Small intestine (tissue), 7 donors: ENCODE results near the gene NUDT16. TPM values are rescaled to one million over a fixed set of nuclear protein-coding genes. Genes with fewer than 3 reads are reported as not detected.
"Not testable (repeated sequence)": the region's sequence is repeated elsewhere in the genome, so short reads cannot be mapped to it uniquely, and the experiment has no call there.

Source experiments
- DNase-seq, 2 donors: peaks; one replicate each; pipeline versions ENCODE4 v3.0.0 to v3.0.0-alpha.2; 2013
- FAIRE-seq: peaks from 2 replicates; lab custom pipeline; 2012; peaks lifted over from hg19 to GRCh38; lab: Jason Lieb, UNC
- H3K27ac ChIP-seq, 3 donors: one replicate each; pipeline ENCODE4 v1.5.1; 2013; ENCODE audit warnings: low read length in 2 of 3, mild to moderate bottlenecking in 2 of 3, control low read depth in 1 of 3, inconsistent platforms in 1 of 3, low read depth in 1 of 3, moderate library complexity in 1 of 3
- H3K27me3 ChIP-seq, 3 donors: one replicate each; pipeline ENCODE4 v1.6.1; 2013; ENCODE audit warnings: low read length in 3 of 3, inconsistent platforms in 1 of 3; ENCODE audit not compliant: control insufficient read depth in 3 of 3, insufficient read depth in 3 of 3
- H3K36me3 ChIP-seq, 3 donors: one replicate each; pipeline ENCODE4 v1.6.1; 2013; ENCODE audit warnings: low read length in 3 of 3, inconsistent platforms in 1 of 3, low read depth in 1 of 3, mild to moderate bottlenecking in 1 of 3, moderate library complexity in 1 of 3; ENCODE audit not compliant: control insufficient read depth in 3 of 3, insufficient read depth in 2 of 3
- H3K4me1 ChIP-seq, 3 donors: one replicate each; pipeline ENCODE4 v1.6.1; 2013; ENCODE audit warnings: low read length in 2 of 3, inconsistent platforms in 1 of 3, low read depth in 1 of 3, mild to moderate bottlenecking in 1 of 3, moderate library complexity in 1 of 3; ENCODE audit not compliant: control insufficient read depth in 3 of 3, insufficient read depth in 2 of 3
- H3K4me3 ChIP-seq, 3 donors: one replicate each; pipeline ENCODE4 v1.5.1; 2013; ENCODE audit warnings: low read length in 3 of 3, control low read depth in 1 of 3, inconsistent platforms in 1 of 3, low read depth in 1 of 3, mild to moderate bottlenecking in 1 of 3, moderate library complexity in 1 of 3
- H3K9me3 ChIP-seq, 2 donors: one replicate each; pipeline ENCODE4 v1.6.1; 2013; ENCODE audit warnings: low read depth in 1 of 2, low read length in 1 of 2; ENCODE audit not compliant: control insufficient read depth in 2 of 2, insufficient read depth in 1 of 2
- WGBS, 3 donors: extraction: QIAGEN DNeasy Blood & Tissue Kit; methylation state at CpG; one replicate each; pipeline ENCODE4 v1.1.7; 2013; 5-methylcytosine and 5-hydroxymethylcytosine counted together
- polyA plus RNA-seq, 4 donors: library from polyadenylated mRNA; stranded (reverse) in 3 of 4; unstranded in 1 of 4; fragments of 200-250 nt in 3 of 4; fragments of 120-200 nt in 1 of 4; gene quantifications; one replicate each; pipeline versions ENCODE4 v1.2.1 to v1.2.3, GENCODE V29; 2013
- donor health status: healthy with polysubstance abuse.
- donor health status: control.
- donor health status: control.
- donor health status: Bipolar disorder and iron deficiency.
- donor health status: healthy.

The NUDT16 gene
- polyA plus RNA-seq, 4 donors, result 34.2 to 115 (median 40.7) TPM

DNA sequence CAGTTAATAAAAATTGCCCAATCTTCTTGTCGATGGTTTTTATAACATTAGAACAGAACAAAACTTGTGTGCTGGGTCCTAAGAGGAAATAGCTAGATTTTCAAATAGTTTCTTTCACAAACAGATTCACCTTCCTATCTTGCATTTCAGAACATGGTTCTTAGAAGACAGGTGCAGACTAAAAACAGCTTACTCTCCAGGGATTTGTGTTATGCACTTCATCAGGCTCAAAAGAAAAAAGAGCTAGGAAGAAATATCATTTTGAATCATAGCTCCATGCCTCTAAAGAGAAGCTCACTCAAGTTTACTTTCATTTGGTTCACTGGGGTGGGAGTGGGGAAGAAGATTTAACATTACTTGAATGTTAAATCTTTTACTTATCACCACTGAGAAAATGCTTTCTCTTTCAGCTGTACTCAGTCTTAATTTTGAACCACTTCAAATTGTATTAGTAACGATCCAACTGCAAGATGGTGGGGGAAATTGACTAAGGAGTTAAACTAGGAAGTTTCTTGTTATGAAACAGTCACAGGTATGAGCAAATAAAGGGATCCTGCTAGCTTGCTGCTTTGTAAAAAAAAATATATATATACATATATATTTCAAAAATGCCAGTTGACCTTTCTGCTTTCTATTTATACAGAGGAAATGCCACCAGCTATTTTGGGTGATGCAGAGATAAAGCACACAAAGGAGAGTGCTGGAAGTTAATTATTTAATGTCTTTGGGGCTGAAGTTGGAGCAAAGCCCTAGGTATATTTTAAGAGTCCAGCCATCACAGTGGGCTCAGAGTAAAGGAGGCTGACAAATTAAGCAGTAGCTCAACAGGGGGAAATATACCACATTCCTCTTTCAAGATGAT, 28.3 kb upstream of the NUDT16 start:
- Histone ChIP-seq H3K27ac (no peak overlapping the region), H3K4me1 (no peaks in the 10 kb centered on the region), H3K9me3 (no peaks in the 10 kb centered on the region), H3K4me3 (no peak overlapping the region), H3K27me3 (no peaks in the 10 kb centered on the region), H3K36me3 (peaks cover 0 to 2% (median 0%) of the 10 kb centered on the region in 3 donors)
- DNase-seq (no peak), FAIRE-seq (no peak)
- WGBS, 3 donors, result 48 to 58% (median 52%) methylated on average over 2 of the region's 2 CpGs

DNA sequence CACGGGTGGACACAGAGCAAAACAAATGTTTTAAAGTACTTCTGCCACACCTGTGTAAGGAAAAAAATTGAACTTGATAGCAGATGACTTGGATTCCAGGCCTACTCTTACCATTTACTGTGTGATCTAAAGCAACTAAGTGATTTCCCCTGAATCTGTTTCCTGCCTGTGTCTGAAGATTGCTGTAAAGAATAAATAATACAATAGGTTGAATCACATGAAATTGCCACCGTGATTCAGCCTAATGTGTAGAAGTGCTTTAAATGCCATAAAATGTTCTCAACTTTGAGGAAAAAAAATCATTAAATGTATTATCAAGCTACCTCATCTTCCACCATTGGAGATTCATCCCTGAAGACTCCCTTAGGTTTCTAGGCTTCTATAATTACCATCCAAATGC, 27.6 kb upstream of the NUDT16 start:
- WGBS, 3 donors, result 51 to 55% (median 52%) methylated on average over 2 of the region's 2 CpGs
- DNase-seq (no peak), FAIRE-seq (no peak)
- no peak overlapping the region for H3K4me3 ChIP-seq
- H3K9me3 ChIP-seq, result no peaks in the 10 kb centered on the region
- no peak overlapping the region for H3K27ac ChIP-seq
- peaks cover 0 to 2% (median 0%) of the 10 kb centered on the region in 3 donors for H3K36me3 ChIP-seq
- H3K27me3 ChIP-seq, result no peaks in the 10 kb centered on the region
- H3K4me1 ChIP-seq, result no peaks in the 10 kb centered on the region

DNA sequence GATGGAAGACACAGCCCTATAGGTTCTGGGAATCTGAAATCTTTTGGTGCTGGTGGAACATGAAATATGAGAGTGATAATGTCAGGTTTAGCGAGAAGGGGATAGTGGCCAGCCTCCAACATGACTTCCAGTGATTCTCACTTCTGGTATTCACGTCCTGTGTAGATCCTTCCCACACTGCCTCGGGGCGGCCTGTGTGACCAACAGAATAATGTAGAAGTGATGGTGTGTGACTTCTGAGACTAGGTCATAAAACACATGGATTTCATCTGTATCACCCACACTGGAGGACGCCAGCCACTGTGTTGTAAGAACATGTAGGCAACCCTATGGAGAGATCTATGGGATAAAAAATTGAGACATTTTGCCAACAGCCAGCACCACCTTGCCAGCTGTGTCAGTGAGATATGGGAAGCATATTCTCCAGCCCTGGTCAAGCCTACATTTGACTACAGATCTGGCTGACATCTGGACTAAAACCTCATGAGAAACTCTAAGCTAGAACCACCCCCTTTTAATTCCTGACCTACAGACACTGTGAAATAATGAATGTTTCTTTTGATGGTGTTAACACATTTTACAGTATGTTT, 25.5 kb upstream of the NUDT16 start:
- DNase-seq, result no peak
- Histone ChIP-seq H3K9me3 (no peaks in the 10 kb centered on the region), H3K36me3 (no peaks in the 10 kb centered on the region), H3K27ac (no peak overlapping the region), H3K4me3 (no peak overlapping the region), H3K27me3 (no peaks in the 10 kb centered on the region), H3K4me1 (no peaks in the 10 kb centered on the region)
- 87 to 93% (median 93%) methylated on average over 5 of the region's 5 CpGs for WGBS, 3 donors
- no peak for FAIRE-seq

DNA sequence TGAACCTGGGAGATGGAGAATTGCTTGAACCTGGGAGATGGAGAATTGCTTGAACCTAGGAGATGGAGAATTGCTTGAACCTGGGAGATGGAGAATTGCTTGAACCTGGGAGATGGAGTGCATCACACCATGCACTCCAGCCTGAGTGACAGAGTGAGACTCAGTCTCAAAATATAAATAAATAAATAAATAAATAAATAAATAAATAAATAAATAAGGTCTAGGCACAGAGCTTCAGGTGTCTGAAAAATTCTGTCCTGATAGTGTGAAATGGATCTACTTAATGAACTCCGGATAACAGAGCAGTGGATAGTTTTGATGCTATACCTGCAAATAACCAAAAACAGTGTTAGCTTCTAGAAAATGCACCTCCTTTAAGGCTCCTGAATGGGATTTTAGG, 24.3 kb upstream of the NUDT16 start:
- FAIRE-seq, result no peak
- no peak for DNase-seq
- 90 to 98% (median 97%) methylated on average over 1 of the region's 1 CpG for WGBS, 3 donors

DNA sequence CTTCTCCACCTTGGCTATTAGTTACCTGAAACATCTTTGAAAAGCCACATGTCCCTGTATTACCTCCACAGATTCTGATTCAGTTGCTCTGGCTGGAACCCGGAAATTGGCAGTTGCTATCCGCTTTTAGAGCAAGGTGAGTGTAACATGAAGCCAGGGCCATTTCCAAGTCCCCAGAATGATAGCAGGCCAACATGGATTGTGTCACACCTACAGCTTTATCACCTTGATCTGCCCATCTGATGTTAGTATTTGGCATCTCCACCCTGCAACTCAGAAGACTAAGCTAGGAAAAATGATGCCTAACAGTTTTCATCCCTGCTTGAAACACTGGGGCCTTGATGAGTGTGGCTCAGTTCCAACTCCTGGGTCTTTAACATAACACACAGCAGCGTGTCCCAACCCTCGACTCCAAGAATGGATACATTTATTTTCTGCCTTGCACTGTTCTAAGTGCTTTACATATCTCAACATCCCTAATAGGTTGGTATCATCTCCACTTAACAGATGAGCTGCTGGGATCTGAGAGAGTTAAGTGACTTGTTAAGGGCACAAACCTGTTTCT, 21.3 kb upstream of the NUDT16 start:
- no peak overlapping the region for H3K4me3 ChIP-seq
- FAIRE-seq, result no peak
- WGBS, 3 donors, result 79 to 92% (median 89%) methylated on average over 4 of the region's 4 CpGs

More for the DNA sequence above, 24.3 kb upstream of the NUDT16 start:
- H3K36me3 ChIP-seq, result no peaks in the 10 kb centered on the region
- no peak overlapping the region for H3K4me3 ChIP-seq
- no peaks in the 10 kb centered on the region for H3K9me3 ChIP-seq
- no peaks in the 10 kb centered on the region for H3K27me3 ChIP-seq
- peaks cover 0 to 1% (median 0%) of the 10 kb centered on the region in 3 donors for H3K4me1 ChIP-seq
- H3K27ac ChIP-seq, result no peak overlapping the region

DNA sequence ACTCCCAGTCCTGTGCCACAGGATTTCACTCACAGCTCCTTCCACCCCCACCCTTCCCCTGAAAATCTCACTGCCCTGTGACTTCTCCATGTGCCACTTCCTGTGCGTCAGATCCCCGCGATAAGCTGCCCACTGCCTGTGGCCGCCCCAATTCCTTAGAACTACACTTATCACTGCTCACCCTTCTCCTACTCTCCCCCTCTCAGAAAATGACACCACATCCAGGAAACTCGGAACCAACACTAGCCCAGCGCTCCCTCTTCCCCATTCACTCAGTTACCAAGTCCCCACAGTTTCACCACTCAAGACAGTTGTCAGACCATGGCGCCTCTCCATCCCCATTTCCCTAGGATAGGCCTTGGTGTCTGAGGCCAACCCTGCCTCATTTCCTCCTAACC, 20.5 kb upstream of the NUDT16 start:
- H3K9me3 ChIP-seq, H3K36me3 ChIP-seq, DNase-seq, H3K27me3 ChIP-seq, FAIRE-seq: not testable (repeated sequence)
- Histone ChIP-seq H3K27ac (peak overlapping the region; percentile 30 to 85 (median 60)), H3K4me1 (peaks cover 0 to 10% (median 7%) of the 10 kb centered on the region in 3 donors), H3K4me3 (peak overlapping the region in 1 of 3 donors; percentile 69)
- 74 to 87% (median 75%) methylated on average over 7 of the region's 7 CpGs for WGBS, 3 donors

More for the DNA sequence above, 21.3 kb upstream of the NUDT16 start:
- Histone ChIP-seq H3K27me3 (peaks cover 0 to 5% (median 0%) of the 10 kb centered on the region in 3 donors), H3K9me3 (no peaks in the 10 kb centered on the region), H3K4me1 (peaks cover 0 to 10% (median 7%) of the 10 kb centered on the region in 3 donors), H3K36me3 (peaks cover 0 to 7% (median 0%) of the 10 kb centered on the region in 3 donors), H3K27ac (no peak overlapping the region)
- DNase-seq, result no peak

DNA sequence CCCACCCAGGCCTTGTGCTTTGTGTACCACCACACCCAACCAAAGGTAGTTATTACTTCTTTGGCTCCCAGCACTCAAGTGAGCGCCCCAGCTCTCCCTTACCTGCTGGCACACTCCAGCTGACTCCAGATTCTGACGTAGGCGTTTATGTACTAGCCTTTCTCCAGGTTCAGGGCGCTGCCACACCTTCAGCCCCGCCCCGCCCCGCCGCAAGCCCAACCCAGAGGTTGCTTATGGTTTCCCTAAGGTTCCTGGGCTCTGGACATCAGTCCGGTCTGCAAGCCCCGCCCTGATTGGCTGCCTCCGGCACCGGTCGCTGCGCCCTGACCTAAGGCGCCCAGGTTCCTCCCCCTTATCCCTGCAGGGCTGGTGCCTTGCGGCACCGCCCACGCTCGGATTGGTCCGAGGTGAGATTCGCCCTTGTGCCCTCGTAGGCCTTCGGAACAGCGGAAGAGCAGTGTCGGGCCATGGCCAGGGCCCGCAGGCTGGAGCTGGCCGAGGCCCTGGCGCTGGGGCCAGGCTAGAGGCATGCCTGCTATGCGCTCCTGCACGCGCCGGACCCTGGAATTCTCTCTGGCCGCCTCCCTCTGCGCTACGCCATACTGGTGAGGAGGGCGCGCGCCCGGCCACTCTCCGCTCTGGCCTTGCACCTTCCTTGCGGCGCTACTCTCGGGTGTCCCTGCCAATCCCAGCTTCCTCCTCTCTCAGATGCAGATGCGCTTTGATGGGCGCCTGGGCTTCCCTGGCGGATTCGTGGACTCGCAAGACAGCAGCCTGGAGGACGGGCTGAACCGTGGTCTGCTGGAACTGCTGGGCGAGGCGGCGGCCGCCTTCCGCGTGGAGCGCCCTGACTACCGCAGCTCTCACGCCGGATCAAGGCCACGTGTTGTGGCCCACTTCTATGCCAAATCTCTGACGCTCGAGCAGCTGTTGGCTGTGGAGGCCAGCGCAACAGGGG, 19.8 kb upstream of the NUDT16 start:
- Histone ChIP-seq H3K4me1 (peaks cover 0 to 10% (median 7%) of the 10 kb centered on the region in 3 donors), H3K36me3 (peaks cover 0 to 7% (median 0%) of the 10 kb centered on the region in 3 donors), H3K27ac (peak overlapping the region; percentile 84 to 98 (median 85)), H3K27me3 (peaks cover 0 to 5% (median 0%) of the 10 kb centered on the region in 3 donors), H3K9me3 (no peaks in the 10 kb centered on the region), H3K4me3 (peak overlapping the region; percentile 14 to 83 (median 69))
- FAIRE-seq (no peak), DNase-seq (peak; percentile 96 to 99)
- 2 to 9% (median 9%) methylated on average over 55 to 64 of the region's 64 CpGs for WGBS, 3 donors
